Vagina (tissue), 2 donors: ENCODE measurements around the gene SPACA7.

Experiments
- POLR2A ChIP-seq, 2 donors: fragments of 450-650 bp; IDR thresholded peaks; one replicate each; pipeline ENCODE4 v1.6.1; 2017; ENCODE audit warnings: antibody characterized with exemption in 2 of 2, mild to moderate bottlenecking in 2 of 2, moderate library complexity in 2 of 2
- POLR2AphosphoS5 ChIP-seq, 2 donors: sonication (generic); formaldehyde crosslinking; IDR thresholded peaks; one replicate each; pipeline ENCODE4 v1.9.0; 2017; ENCODE audit warnings: antibody characterized with exemption in 2 of 2, mild to moderate bottlenecking in 2 of 2, low read depth in 1 of 2; ENCODE audit not compliant: insufficient read depth in 1 of 2
- TF ChIP-seq, protein P1 (sequence below), 3 experiments: fragments of 450-650 bp in 2 of 3; fragments of 200-600 bp in 1 of 3; sonication (generic) in 1 of 3; IDR thresholded peaks; one replicate each; pipeline ENCODE4 v1.5.1; 2017 to 2019; ENCODE audit warnings: antibody characterized with exemption in 3 of 3, mild to moderate bottlenecking in 2 of 3, moderate library complexity in 2 of 3

DNA sequence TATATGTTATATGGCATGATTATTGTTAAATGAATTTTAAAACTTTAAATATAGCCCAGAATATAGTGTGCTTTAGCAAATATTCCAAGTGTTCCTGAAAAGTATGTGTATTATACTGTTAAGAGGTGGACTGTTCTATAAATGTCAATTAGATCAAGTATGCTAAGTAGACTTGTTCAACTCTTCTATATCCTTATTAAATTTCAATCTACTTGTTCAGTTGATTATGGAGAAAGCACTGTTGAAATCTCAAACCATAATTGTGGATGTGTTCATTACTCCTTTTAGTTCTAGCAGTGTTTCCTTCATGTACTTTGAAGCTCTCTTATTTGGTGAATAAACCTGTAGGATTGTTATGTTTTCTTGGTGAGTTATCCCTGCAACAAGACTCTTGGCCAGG, 52.5 kb downstream of the SPACA7 start:
- TF ChIP-seq POLR2A (IDR thresholded peaks at IDR 0.05) (no peak), POLR2AphosphoS5 (IDR thresholded peaks at IDR 0.05; ENCODE audit: insufficient read depth in 1 of 2, low read depth in 1 of 2) (no peak)
- TF ChIP-seq, protein P1, sequence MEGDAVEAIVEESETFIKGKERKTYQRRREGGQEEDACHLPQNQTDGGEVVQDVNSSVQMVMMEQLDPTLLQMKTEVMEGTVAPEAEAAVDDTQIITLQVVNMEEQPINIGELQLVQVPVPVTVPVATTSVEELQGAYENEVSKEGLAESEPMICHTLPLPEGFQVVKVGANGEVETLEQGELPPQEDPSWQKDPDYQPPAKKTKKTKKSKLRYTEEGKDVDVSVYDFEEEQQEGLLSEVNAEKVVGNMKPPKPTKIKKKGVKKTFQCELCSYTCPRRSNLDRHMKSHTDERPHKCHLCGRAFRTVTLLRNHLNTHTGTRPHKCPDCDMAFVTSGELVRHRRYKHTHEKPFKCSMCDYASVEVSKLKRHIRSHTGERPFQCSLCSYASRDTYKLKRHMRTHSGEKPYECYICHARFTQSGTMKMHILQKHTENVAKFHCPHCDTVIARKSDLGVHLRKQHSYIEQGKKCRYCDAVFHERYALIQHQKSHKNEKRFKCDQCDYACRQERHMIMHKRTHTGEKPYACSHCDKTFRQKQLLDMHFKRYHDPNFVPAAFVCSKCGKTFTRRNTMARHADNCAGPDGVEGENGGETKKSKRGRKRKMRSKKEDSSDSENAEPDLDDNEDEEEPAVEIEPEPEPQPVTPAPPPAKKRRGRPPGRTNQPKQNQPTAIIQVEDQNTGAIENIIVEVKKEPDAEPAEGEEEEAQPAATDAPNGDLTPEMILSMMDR (IDR thresholded peaks at IDR 0.05), result no peak
